Measurements from ENCODE around the gene NOXO1.

Gene NOXO1

DNA sequence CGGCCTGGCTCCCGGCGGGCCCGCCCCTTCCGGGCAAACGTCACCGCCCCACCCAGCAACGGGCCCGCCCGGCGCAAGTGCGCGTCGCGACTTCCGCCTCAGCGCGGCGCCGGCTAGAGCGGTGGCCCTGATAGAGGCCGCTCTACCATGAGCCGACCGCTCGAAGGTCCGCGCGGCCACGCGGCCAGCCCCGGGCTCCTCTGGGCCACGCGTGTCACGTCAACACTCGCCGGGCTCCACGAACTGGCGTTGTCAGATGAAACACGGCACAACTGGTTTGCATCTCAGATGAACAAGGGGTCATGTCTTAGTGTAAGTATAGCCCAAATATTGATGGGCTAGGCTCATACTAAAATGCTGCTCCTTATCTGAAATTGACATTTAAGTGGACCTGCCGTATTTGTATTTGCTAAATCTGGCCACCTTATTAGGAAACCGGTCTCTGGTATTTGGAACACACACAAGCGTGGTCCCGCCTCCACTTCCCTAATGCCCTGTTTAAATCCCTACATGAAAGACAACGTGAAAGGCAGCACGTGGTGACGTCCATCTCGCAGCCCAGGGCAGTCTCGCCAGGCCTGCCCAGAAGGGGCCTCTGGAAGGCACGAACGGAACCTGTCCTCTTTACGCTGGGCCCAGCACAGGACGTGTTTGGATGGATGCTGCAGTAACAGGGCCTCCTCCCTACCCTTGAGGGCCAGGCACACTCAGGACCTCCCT lies 28.7 kb upstream of the NOXO1 start, which contains the start of gene ZNF598:
Gene ZNF598, minus strand, starts transcription at position 31 of the 720 bp plus-strand sequence.
- peak; percentile 76 to 79 for DNase-seq

DNA sequence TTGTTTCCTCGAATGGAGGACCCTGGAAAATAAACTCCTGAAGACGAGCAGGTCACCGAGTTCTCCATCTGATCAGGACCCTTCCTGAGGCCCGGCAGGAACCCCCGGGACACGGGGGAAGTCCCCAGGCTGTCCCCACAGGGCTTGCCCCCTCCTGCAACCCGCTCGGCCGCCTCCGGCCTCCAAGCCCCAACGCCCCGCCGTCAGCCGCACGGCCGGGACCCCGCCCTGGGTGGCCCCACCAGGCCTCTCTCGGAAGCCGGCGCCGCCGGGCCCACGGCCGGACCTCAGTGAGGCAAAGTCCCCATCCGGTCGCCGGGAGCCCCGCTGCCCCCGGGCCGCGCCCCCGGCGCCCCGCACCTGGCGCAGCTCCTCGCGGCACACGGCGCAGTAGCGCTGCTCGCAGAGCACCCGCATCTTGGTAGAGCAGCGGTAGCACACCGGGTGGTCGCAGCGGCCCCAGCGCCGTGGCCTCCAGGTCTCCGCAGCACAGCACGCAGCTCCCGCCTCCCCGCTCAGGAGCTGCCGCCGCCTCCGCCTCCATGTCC lies 28.0 kb upstream of the NOXO1 start:
- DNase-seq = no peak

DNA sequence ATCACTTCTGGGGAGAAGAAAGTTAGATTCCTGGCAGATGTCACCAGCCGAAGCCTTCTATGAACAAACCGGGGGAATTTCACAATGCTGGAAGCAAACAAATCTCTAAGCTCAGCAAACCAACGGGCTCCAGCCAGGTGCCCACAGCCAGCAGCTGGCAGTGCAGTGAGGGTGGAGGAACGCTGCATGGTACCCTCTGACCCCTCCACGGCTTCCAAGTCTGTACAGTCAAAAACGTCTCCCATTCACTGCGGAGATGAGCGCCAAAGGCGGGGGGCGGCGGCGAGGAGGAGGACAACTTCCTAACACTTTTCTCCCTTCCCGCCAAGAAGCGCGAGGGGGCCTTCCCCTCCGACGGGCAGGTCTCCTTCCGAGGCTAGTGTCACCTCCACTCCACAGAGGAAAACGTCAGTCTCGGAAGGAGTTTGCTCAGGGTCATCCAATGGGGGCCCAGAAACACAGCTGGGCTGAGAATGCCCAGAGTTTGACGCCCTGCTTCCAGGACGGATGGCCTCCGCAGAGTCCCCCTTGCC lies 27.4 kb upstream of the NOXO1 start:
- peak; percentile 49 to 59 for DNase-seq

DNA sequence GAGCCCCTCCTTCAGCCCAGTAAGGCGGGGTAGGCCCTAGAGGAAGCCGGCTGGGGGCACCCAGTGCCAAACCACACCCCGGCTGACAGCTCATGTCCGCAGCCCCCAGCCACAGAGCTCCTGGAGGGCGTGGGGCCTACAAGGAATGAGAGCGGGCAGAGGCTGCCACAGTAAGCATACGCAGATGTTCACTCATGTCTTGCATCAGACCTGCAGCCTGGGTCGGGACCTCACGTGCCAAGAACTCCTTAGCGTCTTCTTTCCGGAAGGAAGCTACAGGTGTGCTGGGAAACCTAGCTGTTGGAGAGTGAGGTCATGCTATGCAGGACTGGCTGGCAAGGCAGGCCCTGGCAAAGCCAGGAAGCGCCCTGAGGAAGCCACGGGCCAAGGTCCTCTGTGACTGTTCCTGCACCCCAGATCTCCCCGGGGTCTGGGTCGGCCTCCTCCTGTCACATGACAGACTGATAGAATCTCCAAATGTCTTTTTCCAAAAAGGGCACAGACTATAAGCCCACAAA lies 26.8 kb upstream of the NOXO1 start:
- no peak for DNase-seq

DNA sequence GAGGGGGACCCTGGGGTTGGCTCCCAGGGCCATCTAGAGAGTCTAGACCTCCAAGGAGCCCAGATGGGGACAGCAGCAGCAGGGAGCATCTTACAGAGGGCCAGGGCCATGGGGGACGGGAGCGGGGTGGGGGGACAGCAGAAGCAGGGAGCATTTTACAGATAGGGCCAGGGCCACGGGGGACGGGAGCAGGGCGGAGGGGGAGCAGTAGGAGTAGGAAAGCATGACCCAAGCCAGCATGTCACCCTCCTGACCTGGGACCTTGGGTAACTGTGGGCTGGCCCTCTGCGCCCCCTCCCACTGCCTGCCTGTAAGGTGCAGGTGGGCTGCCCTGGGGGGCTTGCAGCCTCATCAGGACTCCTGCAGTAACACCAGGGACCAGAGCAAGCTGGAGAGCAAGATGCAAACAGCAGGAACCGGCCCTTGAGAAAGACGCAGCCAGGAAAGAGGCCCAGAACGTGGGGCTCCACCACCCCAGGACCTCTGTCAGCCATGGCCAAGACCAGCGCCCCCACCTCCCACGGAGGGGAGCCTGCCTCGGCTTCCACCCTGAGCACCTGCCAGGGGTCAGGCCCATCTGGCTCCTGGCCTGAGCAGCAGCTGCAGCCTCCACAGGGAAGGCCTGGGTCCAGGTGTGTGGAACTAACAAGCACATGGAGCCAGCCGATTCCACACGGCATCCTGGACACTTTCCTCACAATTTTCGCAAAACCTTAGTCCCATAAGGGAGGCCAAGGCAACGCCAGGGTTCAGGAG lies 26.0 kb upstream of the NOXO1 start:
- no peak for DNase-seq

DNA sequence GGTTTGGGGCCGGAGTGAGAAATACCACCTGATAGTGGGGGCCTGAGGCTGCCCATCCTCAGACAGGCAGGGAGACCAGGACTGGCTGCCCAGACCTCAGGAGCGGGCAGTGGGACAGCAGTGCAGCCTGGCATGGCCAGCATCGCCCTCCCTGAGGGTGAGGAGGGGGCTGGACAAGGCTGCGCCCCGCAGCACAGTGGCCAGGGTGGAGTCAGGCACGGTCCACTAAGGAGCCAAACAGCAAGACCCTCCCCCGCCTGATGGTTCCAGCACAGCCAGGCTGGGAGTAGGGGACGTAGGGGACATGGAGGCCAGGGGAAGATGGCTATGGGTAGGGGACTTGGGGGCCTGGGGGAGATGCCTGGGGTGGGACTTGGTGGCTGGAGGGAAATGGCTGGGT lies 25.0 kb upstream of the NOXO1 start:
- no peak for DNase-seq

DNA sequence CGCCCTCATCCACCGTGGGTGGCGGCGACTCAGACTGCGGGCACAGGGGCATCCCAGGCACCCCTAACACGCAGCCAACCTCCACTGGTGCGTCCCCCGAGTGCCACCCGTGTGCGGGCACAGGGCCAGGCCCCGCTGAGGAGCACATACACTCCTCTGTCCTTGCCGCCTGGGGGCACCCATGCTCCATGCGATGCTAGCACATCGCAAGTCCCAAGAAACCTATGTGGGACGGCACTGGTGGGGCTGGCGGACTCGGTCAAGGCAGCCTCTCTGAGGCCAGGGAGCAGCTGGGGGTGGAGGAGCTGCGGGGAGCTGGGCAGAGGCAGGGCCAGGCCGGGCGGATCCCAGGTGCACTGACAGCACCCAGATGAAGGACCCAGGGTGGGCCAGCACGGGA lies 24.4 kb upstream of the NOXO1 start:
- no peak for DNase-seq

DNA sequence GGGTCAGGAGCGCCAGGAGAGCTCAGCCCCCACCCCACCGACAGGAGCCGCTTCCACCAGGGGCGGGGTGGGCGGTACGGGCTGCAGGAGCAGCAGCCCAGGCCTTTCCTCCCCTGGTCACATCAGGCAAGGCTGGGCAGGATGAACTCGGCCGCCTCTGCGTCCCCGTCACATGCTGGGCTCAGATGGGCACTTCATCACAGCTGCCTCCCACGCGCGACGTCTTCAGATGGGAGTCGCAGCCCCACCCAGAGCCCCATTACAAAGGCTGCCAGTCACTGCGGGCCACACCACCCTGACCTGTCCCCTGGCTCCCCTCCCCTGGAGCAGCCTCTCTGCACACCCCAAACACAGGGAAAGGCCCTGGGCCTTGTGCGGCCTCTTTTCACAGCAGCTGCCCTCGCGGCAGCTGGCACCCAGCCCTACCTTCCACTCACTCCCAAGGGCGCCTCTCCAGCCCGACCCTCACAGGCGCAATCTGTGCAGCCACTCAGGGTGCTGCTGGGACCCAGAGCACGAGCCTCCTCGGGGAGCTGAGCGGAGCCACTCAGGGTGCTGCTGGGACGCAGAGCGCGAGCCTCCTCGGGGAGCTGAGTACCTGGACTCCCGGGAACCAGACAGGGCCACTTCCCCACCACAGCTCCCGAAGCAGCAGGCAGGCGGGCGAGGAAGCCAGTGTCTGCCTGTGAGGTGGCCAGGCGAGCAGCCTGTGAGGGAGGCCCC lies 23.7 kb upstream of the NOXO1 start:
- DNase-seq = no peak

DNA sequence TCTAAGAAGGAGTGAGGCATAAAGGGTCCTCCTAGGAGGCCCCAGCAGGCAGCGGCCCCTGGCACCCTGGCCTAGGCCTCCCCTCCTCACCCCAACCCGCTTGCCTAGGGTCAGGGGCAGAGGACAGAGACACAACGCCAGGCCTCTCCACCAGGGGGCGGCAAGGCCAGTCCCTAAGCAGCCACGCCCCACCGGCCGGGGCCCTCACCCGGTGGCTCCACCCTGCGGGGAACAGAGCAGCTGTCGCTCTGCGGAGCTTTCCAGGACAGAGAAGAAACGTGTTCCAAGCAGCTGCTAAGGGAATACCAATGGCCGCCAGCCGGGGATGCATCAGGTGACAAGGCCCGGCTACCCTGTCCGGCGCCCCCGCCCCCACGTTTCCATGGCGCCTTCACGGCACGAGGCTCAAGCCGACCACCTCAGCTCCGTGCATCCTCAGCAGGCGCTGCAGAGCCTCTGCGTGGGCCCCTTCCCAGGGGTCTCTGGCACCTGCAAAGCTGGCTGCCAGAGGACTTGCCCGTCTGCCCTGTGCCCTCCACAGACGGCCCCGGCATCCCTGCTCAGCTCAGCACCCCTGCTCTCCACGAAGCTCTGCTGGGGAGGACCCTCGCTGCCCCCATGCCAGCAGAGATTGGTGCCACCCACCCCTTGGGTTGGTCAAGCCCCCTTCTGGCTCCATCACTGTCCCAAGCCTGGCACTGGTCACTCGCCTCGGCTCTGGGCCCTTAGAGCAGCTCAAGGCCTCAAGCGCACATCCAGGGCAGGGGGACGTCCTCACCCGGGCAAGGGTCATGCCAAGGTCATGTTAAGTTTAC lies 22.8 kb upstream of the NOXO1 start:
- DNase-seq = peak; percentile 92 to 93

DNA sequence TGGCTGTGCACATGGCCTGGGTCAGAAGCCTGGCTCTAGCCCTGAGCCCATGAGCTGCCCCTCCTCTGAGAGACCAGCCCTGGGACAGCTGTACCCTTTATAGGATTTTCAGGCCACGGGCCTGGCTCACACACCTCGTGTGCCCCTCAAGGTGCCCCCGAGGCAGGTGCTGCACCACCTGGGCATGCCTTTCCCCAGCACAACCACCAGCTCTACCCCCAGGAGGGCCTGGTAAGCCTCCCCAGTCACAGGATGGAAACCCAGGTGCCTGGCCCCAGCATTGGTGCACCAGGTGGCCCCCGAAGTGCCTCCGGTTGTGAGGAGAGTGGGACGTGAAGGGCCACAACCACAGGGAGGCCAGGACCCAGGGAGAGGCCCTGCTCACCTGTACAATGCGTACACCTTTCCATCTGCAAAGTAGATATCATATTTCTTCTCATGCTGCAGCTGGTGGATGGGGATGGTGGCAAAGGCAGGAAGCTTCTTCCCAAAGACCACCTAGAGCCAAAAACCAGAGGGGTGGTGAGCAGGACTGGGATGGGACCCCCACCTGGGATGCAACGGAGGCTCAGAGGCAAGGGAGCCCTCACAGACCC lies 22.1 kb upstream of the NOXO1 start:
- DNase-seq = no peak

DNA sequence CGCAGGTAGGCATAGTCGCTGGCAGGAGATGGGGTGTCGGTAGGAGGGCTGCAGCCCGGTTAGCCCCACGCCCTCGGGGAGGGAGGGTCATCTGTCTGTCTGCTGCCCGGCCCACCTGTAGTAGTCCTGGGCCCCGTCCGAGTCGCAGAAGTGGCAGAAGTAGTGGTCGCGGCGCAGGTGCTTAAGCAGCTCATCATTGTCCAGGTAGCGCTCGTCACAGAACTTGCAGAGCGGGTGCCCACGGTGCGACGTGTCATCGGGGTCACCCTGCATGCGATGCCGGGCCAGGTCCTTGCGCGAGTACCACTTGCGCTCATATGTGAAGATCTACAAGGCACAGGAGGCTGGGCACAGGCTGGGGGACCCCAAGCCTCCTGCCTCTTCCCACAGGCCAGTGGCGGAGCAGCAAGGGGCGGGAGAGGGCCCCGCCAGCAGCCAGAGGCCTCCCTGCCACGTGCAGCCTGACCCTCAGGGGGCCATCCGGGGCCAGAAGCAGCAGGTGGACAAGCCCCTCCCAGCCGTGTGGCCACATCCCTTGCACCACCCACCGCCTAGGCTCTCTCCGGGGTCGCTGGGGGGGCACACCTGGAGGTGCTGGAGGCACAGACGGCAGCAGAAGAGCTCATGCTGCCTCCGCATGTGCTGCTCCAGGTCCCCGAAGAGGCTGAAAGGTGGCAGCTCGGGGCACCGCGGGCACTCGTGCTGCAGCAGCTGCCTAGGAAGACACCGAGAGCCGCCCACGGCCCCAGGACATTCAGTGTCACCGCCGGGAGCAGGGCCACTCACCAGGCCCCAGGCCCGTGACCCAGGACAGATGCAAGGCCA lies 21.3 kb upstream of the NOXO1 start:
- DNase-seq = no peak

DNA sequence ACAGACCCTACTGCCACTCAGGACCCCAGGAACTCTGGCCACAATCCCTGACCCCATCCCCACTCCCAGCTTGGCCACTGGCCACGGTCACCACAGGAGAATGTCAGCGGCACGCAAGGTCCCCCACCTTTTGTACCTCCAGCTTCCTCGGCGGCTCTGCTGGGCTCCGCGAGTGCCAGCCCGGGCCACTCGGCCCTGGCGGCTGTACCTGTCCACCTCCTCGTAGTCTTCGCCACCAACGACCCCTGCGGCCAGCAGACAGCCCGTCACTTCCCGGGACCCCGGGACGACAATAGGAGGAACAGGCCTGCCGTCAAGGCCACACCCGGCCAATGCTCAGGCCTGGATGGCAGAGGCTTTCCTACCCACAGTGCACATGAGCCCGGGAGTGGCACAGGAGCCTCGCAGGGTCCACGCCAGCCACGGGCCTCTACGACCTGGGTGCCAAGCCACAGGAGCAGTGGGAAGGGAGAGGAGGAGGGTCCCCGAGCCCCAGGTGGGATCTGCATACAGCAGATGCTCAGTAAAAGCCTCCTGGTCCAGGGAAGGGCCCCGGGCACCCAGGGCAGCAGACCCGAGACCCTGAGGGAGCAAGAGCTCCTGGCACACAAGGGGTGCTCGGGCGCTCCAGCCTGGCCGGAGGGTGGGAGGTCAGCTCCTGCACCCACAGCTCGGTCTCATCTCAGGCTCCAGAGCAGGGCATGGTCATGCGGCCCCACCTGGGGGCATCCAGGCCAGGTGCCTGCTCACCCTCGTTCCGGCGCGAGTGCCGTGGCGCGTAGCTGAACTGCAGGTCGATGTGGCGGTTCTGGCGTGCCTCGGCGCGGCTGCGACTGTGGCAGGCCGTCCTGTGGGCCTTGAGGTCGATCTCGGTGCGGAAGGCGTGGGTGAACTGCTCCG lies 20.4 kb upstream of the NOXO1 start:
- no peak for DNase-seq

DNA sequence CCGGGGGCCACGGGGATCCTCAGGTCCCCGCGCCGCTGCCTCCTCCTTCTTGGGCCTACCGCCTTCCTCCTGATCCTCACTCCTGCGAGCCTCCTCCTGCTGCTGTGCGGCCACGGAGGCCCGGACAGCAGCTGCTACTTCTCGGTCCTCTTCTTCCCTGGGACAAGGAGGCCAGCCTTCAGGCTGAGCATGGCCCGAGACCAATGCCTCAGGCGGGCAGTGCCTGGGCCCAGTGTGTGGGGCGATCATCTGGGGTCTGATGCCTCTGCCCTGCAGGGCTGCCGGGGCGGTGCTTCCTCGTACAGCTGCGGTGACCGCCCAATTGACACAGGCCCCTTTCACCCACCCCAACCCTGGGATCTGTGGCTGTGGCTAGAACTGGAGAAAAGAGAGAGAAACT lies 19.8 kb upstream of the NOXO1 start:
- no peak for DNase-seq

DNA sequence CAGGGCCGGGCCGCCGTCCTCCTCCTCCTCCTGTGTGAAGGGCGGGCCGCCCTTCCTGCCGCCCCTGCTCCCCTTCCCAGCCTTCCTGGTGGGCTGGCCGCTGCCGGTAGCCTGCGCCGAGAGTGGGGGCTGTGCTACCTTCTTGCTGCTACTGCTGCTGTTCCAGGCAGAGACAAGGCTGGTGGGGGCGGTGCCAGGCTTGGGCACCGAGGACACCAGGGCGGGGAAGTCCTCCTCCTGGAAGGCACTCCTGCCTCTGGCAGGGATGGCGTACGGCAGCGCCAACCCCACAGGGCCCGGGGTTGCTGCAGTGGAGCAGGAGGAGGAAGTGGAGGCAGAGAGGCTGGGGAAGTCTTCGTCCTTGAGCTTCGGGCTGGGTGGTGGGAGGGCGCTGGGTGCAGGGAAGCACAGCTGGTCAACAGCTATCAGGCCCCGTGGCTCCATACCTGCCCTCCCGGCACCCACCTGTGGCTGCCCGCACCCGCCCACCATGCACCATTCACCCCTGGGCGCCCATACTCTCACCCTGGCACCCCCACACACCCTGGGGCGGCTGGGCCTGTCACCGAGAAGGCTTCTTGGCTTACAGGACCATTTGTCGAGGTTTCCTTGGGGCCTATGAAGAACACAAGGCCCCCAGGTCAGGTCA lies 18.7 kb upstream of the NOXO1 start:
- no peak for DNase-seq

DNA sequence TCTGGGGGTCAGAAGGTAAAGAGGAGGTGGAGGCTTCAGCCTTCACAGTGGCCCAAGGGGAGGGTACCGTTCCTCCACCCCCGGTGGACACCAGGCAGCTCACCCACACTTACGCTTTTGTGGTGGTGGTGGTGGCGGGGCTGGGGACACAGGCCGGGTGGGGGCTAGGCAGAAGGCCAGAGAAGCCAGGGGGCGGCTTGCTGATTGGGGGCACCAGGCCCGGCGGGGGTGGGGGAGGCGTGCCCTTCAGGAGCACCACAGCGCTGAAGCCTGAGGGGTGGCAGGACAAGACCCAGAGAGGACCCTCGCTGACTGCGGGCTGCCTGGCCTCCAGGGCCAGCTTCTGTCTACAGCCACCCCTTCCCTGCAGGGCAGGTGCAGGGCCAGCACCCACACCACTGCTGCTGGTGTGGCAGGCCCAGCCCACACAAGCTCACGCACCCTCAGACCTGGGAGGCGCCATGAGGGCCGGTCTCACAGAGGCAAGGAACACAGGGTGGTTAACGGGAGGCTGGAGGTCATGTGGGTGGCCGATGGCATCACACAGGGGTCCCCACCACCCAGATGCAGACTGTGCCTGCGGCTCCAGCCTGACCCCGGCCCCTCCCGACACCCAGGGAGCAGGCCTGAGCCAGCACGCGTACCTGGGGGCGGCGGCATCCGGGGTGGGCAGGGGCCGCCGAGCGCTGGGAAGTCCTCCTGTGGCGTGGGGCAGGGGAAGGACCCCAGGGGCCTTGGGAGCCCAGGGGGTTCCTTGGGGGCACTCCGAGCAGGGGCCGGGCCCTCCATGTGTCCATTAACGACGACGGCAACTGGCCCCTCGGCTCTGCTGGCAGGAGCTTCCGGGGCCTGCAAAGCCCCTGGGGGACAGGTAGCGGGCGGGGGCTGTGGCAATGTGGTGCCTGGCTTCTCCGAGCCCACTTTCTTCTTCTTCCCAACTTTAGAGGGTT lies 17.9 kb upstream of the NOXO1 start:
- no peak for DNase-seq

DNA sequence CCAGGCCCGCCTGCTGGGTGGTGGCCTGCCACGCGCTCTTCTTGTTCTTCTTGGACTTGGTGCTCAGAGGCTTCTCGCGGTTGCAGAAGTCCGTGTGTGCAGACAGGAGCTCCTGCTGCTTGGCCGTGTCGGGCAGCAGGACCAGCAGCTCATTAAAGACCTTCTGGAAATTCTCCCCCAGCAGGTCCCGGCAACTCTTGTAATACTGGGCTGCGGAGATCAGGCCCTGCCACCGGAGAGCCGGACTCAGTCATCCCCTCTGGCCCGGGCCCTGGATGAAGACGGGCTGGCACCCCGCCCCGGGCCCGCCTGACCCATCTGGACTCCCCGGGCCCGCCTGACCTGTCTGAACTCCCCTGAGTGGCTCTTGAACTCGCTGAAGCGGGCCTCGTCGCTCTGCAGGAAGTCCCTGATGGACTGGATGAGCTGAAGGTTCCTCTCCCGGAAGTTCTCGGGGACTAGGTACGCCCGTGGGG lies 17.1 kb upstream of the NOXO1 start:
- no peak for DNase-seq

DNA sequence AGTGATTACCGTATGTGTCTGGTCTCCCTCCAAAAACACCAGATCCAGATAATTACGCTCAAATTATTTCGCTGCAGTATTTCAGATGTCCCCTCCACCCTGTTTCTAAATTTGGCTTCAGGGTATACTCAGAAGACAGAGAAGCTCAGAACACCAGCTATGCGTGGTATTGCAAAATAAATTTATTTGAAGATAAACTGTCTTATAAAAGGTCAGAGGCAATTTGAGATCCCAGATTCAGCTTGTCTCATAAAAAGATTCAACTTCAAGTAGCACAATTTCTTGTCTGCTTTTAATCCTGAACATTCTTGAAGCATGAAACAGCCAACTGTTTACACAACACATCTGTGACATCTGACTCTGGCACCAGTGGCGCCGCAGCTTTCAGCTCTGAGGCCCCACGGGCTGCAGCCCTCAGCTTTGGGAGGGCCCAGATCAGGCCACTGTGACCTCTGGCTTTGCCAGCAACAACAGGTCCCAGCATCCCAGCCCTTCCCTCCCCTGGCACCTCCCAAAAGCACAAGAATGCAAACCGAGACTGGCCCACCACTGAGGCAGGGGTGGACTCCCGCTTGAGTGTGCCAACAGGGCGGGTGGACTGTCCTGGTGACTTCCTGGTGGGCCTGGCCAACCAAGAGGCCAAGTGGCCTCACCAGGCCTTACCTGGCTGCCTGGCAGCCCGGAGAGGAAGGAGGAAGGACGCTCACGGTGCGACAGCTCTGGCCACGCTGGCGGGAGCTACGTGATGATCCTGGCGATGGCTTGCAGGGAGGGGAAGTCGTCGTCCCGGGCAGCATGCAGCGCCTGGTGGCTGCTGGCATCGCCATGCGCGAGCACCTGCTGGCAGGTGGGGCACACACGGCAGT lies 16.5 kb upstream of the NOXO1 start:
- no peak for DNase-seq

Measured in activated CD4-positive, alpha-beta T cell treated with anti-CD3 and anti-CD28 coated beads, Interleukin-2, amount 50 U/mL, for 48 hours (primary cell).